DMS 273 (cell line): ENCODE data around the gene MCHR1.

Source experiments
- DNase-seq: peaks from one replicate; lab custom pipeline; 2025; ENCODE audit not compliant: unreplicated experiment; lab: John Stamatoyannopoulos, UW

Gene MCHR1

GRCh38 chr22:40723396-40723933 lies 44.2 kb downstream of the MCHR1 start:
- DNase-seq, result no peak

GRCh38 chr22:40726514-40726913 lies 47.2 kb downstream of the MCHR1 start:
- DNase-seq, result peak; percentile 12

- no peak for DNase-seq
Observed at GRCh38 chr22:40727070-40727963, 48.0 kb downstream of the MCHR1 start.

- no peak for DNase-seq
Observed at GRCh38 chr22:40727964-40728615, 48.8 kb downstream of the MCHR1 start.

GRCh38 chr22:40728731-40729189 lies 49.5 kb downstream of the MCHR1 start:
- DNase-seq, result peak; percentile 88

GRCh38 chr22:40729284-40729683 lies 50.0 kb downstream of the MCHR1 start:
- DNase-seq, result no peak
